ENCODE results near the gene SLC35G1. TPM values are rescaled to one million over a fixed set of nuclear protein-coding genes. Genes with fewer than 3 reads are reported as not detected.
A peak's percentile ranks its signal among the peaks of the same experiment; 100 is the strongest.

SLC35G1 gene
- polyA plus RNA-seq, 3 donors, result 0.52 to 0.94 (median 0.67) TPM

DNA sequence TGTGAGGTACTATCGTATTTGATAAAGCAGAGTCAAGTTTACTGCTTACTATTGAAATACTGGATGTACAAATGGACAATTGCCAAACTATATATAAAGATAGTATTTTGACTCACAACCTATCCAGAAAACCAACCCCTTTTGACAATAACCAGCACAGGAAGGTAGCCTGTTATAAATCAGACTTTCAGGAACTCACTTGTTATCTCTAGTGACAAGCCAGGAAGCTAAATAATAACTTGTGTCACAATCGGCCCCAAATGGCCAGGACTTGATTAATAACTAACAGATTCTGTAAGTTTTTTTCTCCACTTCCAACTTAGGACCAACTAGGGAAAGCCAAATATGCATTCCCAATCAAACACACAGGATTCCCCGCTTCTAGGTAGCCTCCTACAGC lies 38.8 kb upstream of the SLC35G1 start:
- no peak for DNase-seq
- no peak overlapping the region for H3K9ac ChIP-seq (ENCODE audit: insufficient read depth, low read length, poor library complexity, severe bottlenecking)
- H3K4me3 ChIP-seq (replicated peaks in 1 of 3; ENCODE audit: low read depth in 2 of 3, low read length in 3 of 3), result no peak overlapping the region
- Mint-ChIP-seq H3K4me3 (no peak overlapping the region), H3K9me3 (peaks cover 0 to 7% (median 0%) of the 10 kb centered on the region in 7 donors), H3K4me1 (peaks cover 2% of the 10 kb centered on the region), H3K27ac (no peak overlapping the region), H3K36me3 (no peaks in the 10 kb centered on the region), H3K27me3 (ENCODE audit: low read depth in 3 of 3) (peaks cover 0 to 3% (median 1%) of the 10 kb centered on the region in 3 donors)
- H3K27ac ChIP-seq (ENCODE audit: low read depth in 1 of 2, low read length in 2 of 2), result no peak overlapping the region
- H2AFZ ChIP-seq (ENCODE audit: insufficient read depth, low read depth, low read length, poor library complexity, severe bottlenecking), result no peak overlapping the region
- no peaks in the 10 kb centered on the region for H3K27me3 ChIP-seq (ENCODE audit: control insufficient read depth in 2 of 2, insufficient read depth in 2 of 2, low read length in 2 of 2)
- no peaks in the 10 kb centered on the region for H3K79me2 ChIP-seq (ENCODE audit: insufficient read depth, low read length)
- no peaks in the 10 kb centered on the region for H3K4me1 ChIP-seq (ENCODE audit: control insufficient read depth in 1 of 2, insufficient read depth in 2 of 2, low read length in 2 of 2)
- no peaks in the 10 kb centered on the region for H4K20me1 ChIP-seq (ENCODE audit: insufficient read depth, low read length)
- intact Hi-C loops (cut with micrococcal nuclease), result no loop called here
- TF ChIP-seq, protein P1, sequence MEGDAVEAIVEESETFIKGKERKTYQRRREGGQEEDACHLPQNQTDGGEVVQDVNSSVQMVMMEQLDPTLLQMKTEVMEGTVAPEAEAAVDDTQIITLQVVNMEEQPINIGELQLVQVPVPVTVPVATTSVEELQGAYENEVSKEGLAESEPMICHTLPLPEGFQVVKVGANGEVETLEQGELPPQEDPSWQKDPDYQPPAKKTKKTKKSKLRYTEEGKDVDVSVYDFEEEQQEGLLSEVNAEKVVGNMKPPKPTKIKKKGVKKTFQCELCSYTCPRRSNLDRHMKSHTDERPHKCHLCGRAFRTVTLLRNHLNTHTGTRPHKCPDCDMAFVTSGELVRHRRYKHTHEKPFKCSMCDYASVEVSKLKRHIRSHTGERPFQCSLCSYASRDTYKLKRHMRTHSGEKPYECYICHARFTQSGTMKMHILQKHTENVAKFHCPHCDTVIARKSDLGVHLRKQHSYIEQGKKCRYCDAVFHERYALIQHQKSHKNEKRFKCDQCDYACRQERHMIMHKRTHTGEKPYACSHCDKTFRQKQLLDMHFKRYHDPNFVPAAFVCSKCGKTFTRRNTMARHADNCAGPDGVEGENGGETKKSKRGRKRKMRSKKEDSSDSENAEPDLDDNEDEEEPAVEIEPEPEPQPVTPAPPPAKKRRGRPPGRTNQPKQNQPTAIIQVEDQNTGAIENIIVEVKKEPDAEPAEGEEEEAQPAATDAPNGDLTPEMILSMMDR (IDR thresholded peaks at IDR 0.05), result no peak
- 50% methylated on average over 2 of the region's 3 CpGs for WGBS (ENCODE audit: insufficient coverage)
- H3K36me3 ChIP-seq (replicated peaks in 1 of 2; ENCODE audit: control insufficient read depth in 1 of 2, insufficient read depth in 2 of 2, low read length in 2 of 2), result no peaks in the 10 kb centered on the region
- H3K4me2 ChIP-seq (replicated peaks; ENCODE audit: extremely low read depth, low read length, poor library complexity, severe bottlenecking), result no peak overlapping the region
- no peaks in the 10 kb centered on the region for H3K9me3 ChIP-seq (replicated peaks in 1 of 2; ENCODE audit: control insufficient read depth in 1 of 2, insufficient read depth in 1 of 2, low read length in 2 of 2)

DNA sequence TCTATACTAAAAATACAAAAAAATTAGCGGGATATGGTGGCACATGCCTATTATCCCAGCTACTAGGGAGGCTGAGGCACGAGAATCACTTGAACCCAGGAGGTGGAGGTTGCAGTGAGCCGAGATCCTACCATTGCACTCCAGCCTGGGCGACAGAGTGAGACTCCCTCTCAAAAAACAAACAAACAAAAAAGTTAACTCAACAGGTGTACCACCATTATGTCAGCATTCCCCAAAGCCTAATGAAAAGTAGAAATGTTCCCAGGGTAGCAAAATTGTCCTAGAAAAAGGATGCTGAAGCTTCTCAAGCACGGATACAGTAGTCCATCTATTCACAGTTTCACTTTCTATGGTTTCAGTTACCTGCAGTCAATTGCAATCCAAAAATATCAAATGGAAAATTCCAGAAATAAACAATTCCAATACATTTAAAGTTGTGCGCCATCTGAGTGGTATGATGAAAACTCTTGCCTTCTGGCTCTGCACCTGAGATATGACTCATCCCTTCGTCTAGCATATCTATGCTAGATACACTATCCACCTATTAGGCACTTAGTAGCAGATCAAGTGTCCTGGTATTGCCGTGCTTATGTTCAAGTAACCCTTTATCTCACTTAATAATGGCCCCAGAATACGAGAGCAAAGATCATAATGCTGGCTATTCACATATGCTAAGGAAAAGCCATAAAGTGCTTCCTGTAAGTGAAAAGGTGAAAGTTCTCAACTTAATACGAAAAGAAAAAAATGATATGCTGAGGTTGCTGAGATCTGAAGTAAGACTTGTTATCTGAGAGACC lies 37.2 kb upstream of the SLC35G1 start:
- Histone ChIP-seq H3K4me3 (replicated peaks in 1 of 3; ENCODE audit: low read depth in 2 of 3, low read length in 3 of 3) (no peak overlapping the region), H2AFZ (ENCODE audit: insufficient read depth, low read depth, low read length, poor library complexity, severe bottlenecking) (no peak overlapping the region), H3K79me2 (ENCODE audit: insufficient read depth, low read length) (no peaks in the 10 kb centered on the region), H3K9ac (ENCODE audit: insufficient read depth, low read length, poor library complexity, severe bottlenecking) (no peak overlapping the region), H3K27ac (ENCODE audit: low read depth in 1 of 2, low read length in 2 of 2) (no peak overlapping the region), H3K27me3 (ENCODE audit: control insufficient read depth in 2 of 2, insufficient read depth in 2 of 2, low read length in 2 of 2) (no peaks in the 10 kb centered on the region), H3K9me3 (replicated peaks in 1 of 2; ENCODE audit: control insufficient read depth in 1 of 2, insufficient read depth in 1 of 2, low read length in 2 of 2) (no peaks in the 10 kb centered on the region), H3K36me3 (replicated peaks in 1 of 2; ENCODE audit: control insufficient read depth in 1 of 2, insufficient read depth in 2 of 2, low read length in 2 of 2) (no peaks in the 10 kb centered on the region), H4K20me1 (ENCODE audit: insufficient read depth, low read length) (no peaks in the 10 kb centered on the region), H3K4me2 (replicated peaks; ENCODE audit: extremely low read depth, low read length, poor library complexity, severe bottlenecking) (no peak overlapping the region), H3K4me1 (ENCODE audit: control insufficient read depth in 1 of 2, insufficient read depth in 2 of 2, low read length in 2 of 2) (no peaks in the 10 kb centered on the region)
- Mint-ChIP-seq H3K27ac (peak overlapping the region in 1 of 7 donors; percentile 39), H3K9me3 (peaks cover 0 to 4% (median 1%) of the 10 kb centered on the region in 7 donors), H3K36me3 (no peaks in the 10 kb centered on the region), H3K4me1 (peaks cover 2% of the 10 kb centered on the region), H3K27me3 (ENCODE audit: low read depth in 3 of 3) (peaks cover 0 to 2% (median 1%) of the 10 kb centered on the region in 3 donors), H3K4me3 (no peak overlapping the region)
- intact Hi-C loops (cut with micrococcal nuclease), result no loop called here
- DNase-seq, result no peak
- 90% methylated on average over 3 of the region's 10 CpGs for WGBS (ENCODE audit: insufficient coverage)
- TF ChIP-seq, protein P1 (IDR thresholded peaks at IDR 0.05), result no peak

All from CD14-positive monocyte (primary cell).